Endodermal cell (in vitro differentiated cells): ENCODE measurements around the gene TNNC1. TPM values are rescaled to one million over a fixed set of nuclear protein-coding genes. Genes with fewer than 3 reads are reported as not detected.

Source experiments
- DNase-seq: peaks from one replicate; pipeline ENCODE4 v3.0.0-alpha.2; 2017
- H3K27ac ChIP-seq: 2 replicates; pipeline ENCODE4 v1.5.1; 2013; ENCODE audit warnings: mild to moderate bottlenecking, low read depth, low read length, moderate library complexity
- H3K27me3 ChIP-seq: 2 replicates; pipeline ENCODE4 v1.6.1; 2013; ENCODE audit warnings: mild to moderate bottlenecking, low read length, moderate library complexity; ENCODE audit not compliant: insufficient read depth, control insufficient read depth, poor library complexity, severe bottlenecking
- H3K36me3 ChIP-seq: 2 replicates; pipeline ENCODE4 v1.7.0; 2013; ENCODE audit warnings: mild to moderate bottlenecking, low read length, moderate library complexity; ENCODE audit not compliant: control insufficient read depth, insufficient read depth
- H3K4me1 ChIP-seq: one replicate; pipeline ENCODE4 v1.7.0; 2013; ENCODE audit warnings: low read length; ENCODE audit not compliant: control insufficient read depth, insufficient read depth
- H3K4me3 ChIP-seq: 2 replicates; pipeline ENCODE4 v1.5.1; 2013; ENCODE audit warnings: mild to moderate bottlenecking, low read length, moderate library complexity
- H3K9ac ChIP-seq: 2 replicates; pipeline ENCODE4 v1.6.1; 2013; ENCODE audit warnings: mild to moderate bottlenecking, low read length, moderate library complexity; ENCODE audit not compliant: poor library complexity, severe bottlenecking; ENCODE audit errors: extremely low read depth
- H3K9me3 ChIP-seq: 2 replicates; pipeline ENCODE4 v1.6.1; 2013; ENCODE audit warnings: mild to moderate bottlenecking, low read length, moderate library complexity; ENCODE audit not compliant: control insufficient read depth
- H3K27ac Mint-ChIP-seq: 2 replicates; pipeline ENCODE4 v1.8.0; 2020; ENCODE audit warnings: mixed read lengths
- H3K27me3 Mint-ChIP-seq: 2 replicates; pipeline ENCODE4 v1.8.0; 2021; ENCODE audit warnings: mild to moderate bottlenecking, mixed read lengths; ENCODE audit not compliant: insufficient read depth
- H3K36me3 Mint-ChIP-seq: 2 replicates; pipeline ENCODE4 v1.8.0; 2020; ENCODE audit warnings: low read depth, mixed read lengths
- H3K4me1 Mint-ChIP-seq: 2 replicates; pipeline ENCODE4 v1.8.0; 2020; ENCODE audit warnings: mixed read lengths
- H3K4me3 Mint-ChIP-seq: 2 replicates; pipeline ENCODE4 v1.8.0; 2020; ENCODE audit warnings: mild to moderate bottlenecking, moderate library complexity, mixed read lengths
- H3K9me3 Mint-ChIP-seq: 2 replicates; pipeline ENCODE4 v1.8.0; 2020; ENCODE audit warnings: mild to moderate bottlenecking, mixed read lengths
- WGBS, 2 experiments: methylation state at CpG; one replicate each; pipeline versions ENCODE4 v1.1.5 to v1.1.7; 2013; ENCODE audit warnings: missing lambda C conversion rate in 2 of 2, mixed read lengths in 1 of 2; ENCODE audit not compliant: insufficient coverage in 1 of 2, insufficient read length in 1 of 2; 5-methylcytosine and 5-hydroxymethylcytosine counted together
- total RNA-seq, 2 donors: library from RNA; stranded (reverse); fragmentation: NEBNext Ultra II Directional in 1 of 2; extraction: Animal tissue kit (Norgen Biotek cat#: 25700) in 1 of 2; gene quantifications; 2 replicates in 1 of 2; 3 replicates in 1 of 2; pipeline ENCODE4 v1.2.1, GENCODE V29; 2021
- TF ChIP-seq, protein P1 (sequence below): fragments of 200-600 bp; sonication (generic); conservative IDR thresholded peaks from 2 replicates; pipeline ENCODE4 v1.5.0; 2021; ENCODE audit warnings: antibody characterized with exemption, mild to moderate bottlenecking

TNNC1 gene
- total RNA-seq, 2 donors from 2014 or later = 44.8 to 64.6 TPM

DNA sequence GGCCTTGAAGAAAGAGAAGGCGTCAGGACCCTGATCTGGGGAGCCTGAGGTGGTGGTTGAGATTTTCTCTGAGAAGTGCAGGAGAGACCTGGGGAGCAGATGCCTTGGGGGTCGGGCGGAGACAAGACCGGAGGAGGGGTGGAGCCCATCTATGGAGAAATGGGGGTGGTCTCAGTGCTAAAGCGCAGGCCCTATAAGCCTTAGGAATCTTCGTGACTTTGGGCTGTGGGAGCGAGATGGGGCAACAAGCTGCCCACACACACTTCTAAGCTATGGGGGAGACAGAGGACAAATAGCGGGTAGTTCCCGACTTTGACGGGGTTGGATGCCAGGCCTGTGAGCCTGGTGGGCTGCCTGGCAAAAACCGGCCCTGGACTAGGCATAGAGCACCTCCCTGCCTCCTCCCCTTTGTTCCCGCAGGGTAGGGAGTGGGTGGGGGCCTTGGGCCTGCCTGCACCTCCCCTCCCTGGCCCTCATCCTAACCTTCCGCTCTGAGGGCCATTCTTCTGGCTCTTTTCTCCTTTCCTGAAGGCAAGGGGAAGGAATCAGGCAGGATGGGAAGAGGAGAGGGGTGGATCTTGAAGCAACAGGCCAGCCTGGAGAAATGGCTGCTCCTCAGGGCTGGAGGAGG, 2.4 kb upstream of the TNNC1 start:
- Histone ChIP-seq H3K9me3 (no peaks in the 10 kb centered on the region), H3K9ac (peak overlapping the region; percentile 86), H3K27me3 (no peaks in the 10 kb centered on the region), H3K36me3 (peaks cover 38% of the 10 kb centered on the region), H3K27ac (peak overlapping the region; percentile 48), H3K4me1 (peaks cover 22% of the 10 kb centered on the region), H3K4me3 (peak overlapping the region; percentile 97)
- TF ChIP-seq, protein P1, sequence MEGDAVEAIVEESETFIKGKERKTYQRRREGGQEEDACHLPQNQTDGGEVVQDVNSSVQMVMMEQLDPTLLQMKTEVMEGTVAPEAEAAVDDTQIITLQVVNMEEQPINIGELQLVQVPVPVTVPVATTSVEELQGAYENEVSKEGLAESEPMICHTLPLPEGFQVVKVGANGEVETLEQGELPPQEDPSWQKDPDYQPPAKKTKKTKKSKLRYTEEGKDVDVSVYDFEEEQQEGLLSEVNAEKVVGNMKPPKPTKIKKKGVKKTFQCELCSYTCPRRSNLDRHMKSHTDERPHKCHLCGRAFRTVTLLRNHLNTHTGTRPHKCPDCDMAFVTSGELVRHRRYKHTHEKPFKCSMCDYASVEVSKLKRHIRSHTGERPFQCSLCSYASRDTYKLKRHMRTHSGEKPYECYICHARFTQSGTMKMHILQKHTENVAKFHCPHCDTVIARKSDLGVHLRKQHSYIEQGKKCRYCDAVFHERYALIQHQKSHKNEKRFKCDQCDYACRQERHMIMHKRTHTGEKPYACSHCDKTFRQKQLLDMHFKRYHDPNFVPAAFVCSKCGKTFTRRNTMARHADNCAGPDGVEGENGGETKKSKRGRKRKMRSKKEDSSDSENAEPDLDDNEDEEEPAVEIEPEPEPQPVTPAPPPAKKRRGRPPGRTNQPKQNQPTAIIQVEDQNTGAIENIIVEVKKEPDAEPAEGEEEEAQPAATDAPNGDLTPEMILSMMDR = no peak
- no peaks in the 10 kb centered on the region for H3K27me3 Mint-ChIP-seq
- peak; percentile 67 for DNase-seq
- WGBS, 2 experiments = 0 to 5% methylated on average over 5 to 13 of the region's 13 CpGs
- peaks cover 34% of the 10 kb centered on the region for H3K36me3 Mint-ChIP-seq
- H3K27ac Mint-ChIP-seq = peak overlapping the region; percentile 88
- H3K4me3 Mint-ChIP-seq = peak overlapping the region; percentile 95
- no peaks in the 10 kb centered on the region for H3K9me3 Mint-ChIP-seq
- H3K4me1 Mint-ChIP-seq = peaks cover 33% of the 10 kb centered on the region

DNA sequence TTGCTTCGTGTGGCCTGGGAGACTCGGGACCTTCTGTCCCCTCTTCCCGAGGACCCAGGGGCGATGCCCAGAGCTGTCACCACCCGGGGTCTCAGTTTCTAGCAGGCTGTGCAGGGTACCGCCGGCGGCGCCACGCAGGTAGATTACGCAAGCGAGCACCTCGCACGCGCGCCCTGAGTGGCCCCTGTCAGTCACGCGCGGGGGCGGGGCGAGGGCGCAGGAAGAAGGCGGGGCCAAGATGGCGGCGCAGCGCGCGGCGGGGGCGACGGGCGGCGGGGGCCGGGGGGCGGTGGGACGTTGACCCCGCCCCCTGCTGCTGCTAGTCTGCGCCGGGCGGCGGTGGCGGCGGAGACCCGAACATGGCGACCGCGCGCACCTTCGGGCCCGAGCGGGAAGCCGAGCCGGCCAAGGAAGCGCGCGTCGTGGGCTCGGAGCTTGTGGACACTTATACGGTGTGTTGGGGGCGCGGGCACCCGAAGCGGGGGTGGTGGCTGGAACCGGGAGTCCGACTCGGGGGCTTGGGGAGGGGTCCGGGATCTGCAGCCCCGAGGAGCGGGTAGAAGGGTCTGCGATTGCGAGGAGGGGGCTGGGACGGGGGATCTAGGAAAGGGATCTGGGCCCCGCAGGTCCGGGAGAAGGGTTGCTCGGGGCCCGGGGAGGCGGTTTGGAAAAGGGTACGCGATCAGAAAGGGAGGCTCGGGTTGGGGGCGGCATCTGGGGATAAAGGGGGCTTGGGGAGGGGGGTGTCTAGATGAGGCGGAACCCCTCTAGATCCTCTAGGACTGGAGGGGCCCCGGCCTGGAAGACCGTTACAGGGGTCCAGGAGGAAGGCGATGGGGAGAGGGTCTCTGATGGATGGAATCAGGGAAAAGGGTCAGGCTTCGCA, 1.7 kb upstream of the TNNC1 start, which contains the start of gene NISCH:
Gene NISCH (plus strand): TSS at position 322 of the 886 bp plus-strand sequence. CDS start 38 bp downstream, at position 360.
- Histone ChIP-seq H3K4me1 (peaks cover 22% of the 10 kb centered on the region), H3K36me3 (peaks cover 34% of the 10 kb centered on the region), H3K4me3 (peak within 1 kb of the TSS; percentile 97), H3K9me3 (no peaks in the 10 kb centered on the region), H3K9ac (peak within 1 kb of the TSS; percentile 86), H3K27ac (peak within 1 kb of the TSS; percentile 48), H3K27me3 (no peaks in the 10 kb centered on the region)
- Mint-ChIP-seq H3K36me3 (peaks cover 28% of the 10 kb centered on the region), H3K9me3 (no peaks in the 10 kb centered on the region), H3K4me3 (peak within 1 kb of the TSS; percentile 95), H3K27ac (peak within 1 kb of the TSS; percentile 88), H3K4me1 (peaks cover 33% of the 10 kb centered on the region), H3K27me3 (no peaks in the 10 kb centered on the region)
- WGBS, 2 experiments = 1 to 5% methylated on average over 16 to 86 of the region's 86 CpGs
- peak; percentile 94 for DNase-seq
- TF ChIP-seq, protein P1 = no peak

DNA sequence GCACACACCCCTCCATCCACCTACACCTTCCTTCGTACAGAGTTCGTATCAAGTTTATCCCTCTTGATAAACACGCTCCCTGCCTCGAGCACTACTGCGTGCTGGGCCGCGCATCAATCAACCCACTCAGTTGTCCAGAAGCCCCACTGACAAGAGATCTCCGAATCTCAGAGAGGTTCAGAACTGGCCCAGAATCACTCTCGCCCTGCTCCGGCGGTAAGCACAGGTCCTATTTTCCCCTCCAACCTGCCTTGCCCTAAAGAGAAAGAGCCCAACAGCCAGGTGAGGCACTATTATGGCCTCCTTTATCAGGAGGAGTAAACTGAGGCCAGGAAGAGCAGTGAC, 1.1 kb upstream of the TNNC1 start:
- peaks cover 33% of the 10 kb centered on the region for H3K4me1 Mint-ChIP-seq
- WGBS, 2 experiments = 87 to 89% methylated on average over 7 to 11 of the region's 11 CpGs
- TF ChIP-seq, protein P1 = no peak

More for the DNA sequence above, 1.1 kb upstream of the TNNC1 start:
- Histone ChIP-seq H3K36me3 (peaks cover 31% of the 10 kb centered on the region), H3K4me1 (peaks cover 24% of the 10 kb centered on the region), H3K9me3 (no peaks in the 10 kb centered on the region), H3K4me3 (peak overlapping the region; percentile 77), H3K9ac (no peak overlapping the region), H3K27me3 (no peaks in the 10 kb centered on the region), H3K27ac (no peak overlapping the region)
- H3K9me3 Mint-ChIP-seq = no peaks in the 10 kb centered on the region
- peaks cover 25% of the 10 kb centered on the region for H3K36me3 Mint-ChIP-seq
- H3K27me3 Mint-ChIP-seq = no peaks in the 10 kb centered on the region
- peak overlapping the region; percentile 86 for H3K27ac Mint-ChIP-seq
- peak overlapping the region; percentile 95 for H3K4me3 Mint-ChIP-seq
- DNase-seq = no peak
